A673 (cell line): ENCODE data around the gene SREBF1.

Source experiments
- EZH2 ChIP-seq: fragments of 200-600 bp; sonication (generic); IDR thresholded peaks from 2 replicates; pipeline ENCODE4 v1.6.1; 2017; ENCODE audit warnings: borderline replicate concordance, low read depth, mild to moderate bottlenecking, mixed read lengths, antibody characterized with exemption, low read length; ENCODE audit not compliant: poor library complexity, severe bottlenecking
- TF ChIP-seq, protein P1 (sequence below): fragments of 300-800, 200-600 bp; sonication (generic); conservative IDR thresholded peaks from 2 replicates; pipeline ENCODE4 v1.5.1; 2017; ENCODE audit warnings: low read depth, mild to moderate bottlenecking, antibody characterized with exemption, low read length, moderate library complexity, mixed read lengths

DNA sequence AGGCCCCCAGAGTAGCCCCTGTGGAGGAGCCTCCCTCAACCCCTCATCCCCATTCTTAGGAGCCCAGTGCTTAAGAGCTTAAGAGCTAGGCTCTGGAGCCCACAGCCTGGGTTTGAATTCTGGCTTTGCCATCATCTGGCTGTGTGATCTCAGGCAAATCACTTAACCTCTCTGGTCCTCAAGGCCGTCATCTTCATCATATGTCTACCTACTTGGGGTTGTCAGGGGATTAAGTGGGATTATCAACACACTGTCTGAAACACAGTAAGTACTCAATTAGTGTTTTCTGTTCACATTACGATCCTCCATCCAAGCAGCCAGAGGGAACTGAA lies 4.8 kb downstream of the SREBF1 start:
- TF ChIP-seq, protein P1, sequence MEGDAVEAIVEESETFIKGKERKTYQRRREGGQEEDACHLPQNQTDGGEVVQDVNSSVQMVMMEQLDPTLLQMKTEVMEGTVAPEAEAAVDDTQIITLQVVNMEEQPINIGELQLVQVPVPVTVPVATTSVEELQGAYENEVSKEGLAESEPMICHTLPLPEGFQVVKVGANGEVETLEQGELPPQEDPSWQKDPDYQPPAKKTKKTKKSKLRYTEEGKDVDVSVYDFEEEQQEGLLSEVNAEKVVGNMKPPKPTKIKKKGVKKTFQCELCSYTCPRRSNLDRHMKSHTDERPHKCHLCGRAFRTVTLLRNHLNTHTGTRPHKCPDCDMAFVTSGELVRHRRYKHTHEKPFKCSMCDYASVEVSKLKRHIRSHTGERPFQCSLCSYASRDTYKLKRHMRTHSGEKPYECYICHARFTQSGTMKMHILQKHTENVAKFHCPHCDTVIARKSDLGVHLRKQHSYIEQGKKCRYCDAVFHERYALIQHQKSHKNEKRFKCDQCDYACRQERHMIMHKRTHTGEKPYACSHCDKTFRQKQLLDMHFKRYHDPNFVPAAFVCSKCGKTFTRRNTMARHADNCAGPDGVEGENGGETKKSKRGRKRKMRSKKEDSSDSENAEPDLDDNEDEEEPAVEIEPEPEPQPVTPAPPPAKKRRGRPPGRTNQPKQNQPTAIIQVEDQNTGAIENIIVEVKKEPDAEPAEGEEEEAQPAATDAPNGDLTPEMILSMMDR: no peak
- no peak for TF ChIP-seq EZH2
